Ishikawa (cell line): ENCODE measurements around the gene TBX2.

Experiments
- CEBPB ChIP-seq: IDR thresholded peaks from 2 replicates; pipeline ENCODE4 v1.6.1; 2012
- CREB1 ChIP-seq: IDR thresholded peaks from 2 replicates; pipeline ENCODE4 v1.6.1; 2012; ENCODE audit warnings: low read depth
- EP300 ChIP-seq: IDR thresholded peaks from 2 replicates; pipeline ENCODE4 v1.6.1; 2012; ENCODE audit warnings: borderline replicate concordance
- MAX ChIP-seq: IDR thresholded peaks from 2 replicates; pipeline ENCODE4 v1.6.1; 2012
- RAD21 ChIP-seq: IDR thresholded peaks from 2 replicates; pipeline ENCODE4 v1.6.1; 2012; ENCODE audit warnings: low read depth
- TAF1 ChIP-seq: IDR thresholded peaks from 2 replicates; pipeline ENCODE4 v1.6.1; 2012; ENCODE audit warnings: low read depth, mild to moderate bottlenecking
- TCF12 ChIP-seq: IDR thresholded peaks from 2 replicates; pipeline ENCODE4 v1.6.1; 2012; ENCODE audit warnings: low read depth
- YY1 ChIP-seq: IDR thresholded peaks from 2 replicates; pipeline ENCODE4 v1.6.1; 2012; ENCODE audit warnings: low read depth

GRCh38 chr17:61436273-61436672 lies 36.6 kb downstream of the TBX2 start:
- TF ChIP-seq MAX = no peak
- no peak for TF ChIP-seq CREB1
- no peak for TF ChIP-seq TCF12
- TF ChIP-seq CEBPB = no peak
- no peak for TF ChIP-seq YY1
- TF ChIP-seq EP300 = no peak
- no peak for TF ChIP-seq TAF1
- no peak for TF ChIP-seq RAD21
